Tibial nerve (tissue), 4 donors: ENCODE measurements around the gene FBXO2. TPM values are rescaled to one million over a fixed set of nuclear protein-coding genes. Genes with fewer than 3 reads are reported as not detected.
A peak's percentile ranks its signal among the peaks of the same experiment; 100 is the strongest.

Source experiments
- DNase-seq, 2 donors: peaks; one replicate each; pipeline ENCODE4 v3.0.0-alpha.2; 2019; ENCODE audit warnings: low spot score in 2 of 2
- H3K27ac ChIP-seq, 4 donors: fragments of 200-600 bp; sonication (generic) in 3 of 4; one replicate each; pipeline ENCODE4 v1.5.1; 2017 to 2019; ENCODE audit warnings: mild to moderate bottlenecking in 1 of 4
- H3K27me3 ChIP-seq, 2 donors: fragments of 200-600 bp; sonication (generic) in 1 of 2; one replicate each; pipeline versions ENCODE4 v1.5.1 to v1.6.0; 2017 to 2019
- H3K36me3 ChIP-seq, 3 donors: fragments of 200-600 bp; sonication (generic); one replicate each; pipeline ENCODE4 v1.5.1; 2018 to 2019
- H3K4me1 ChIP-seq, 4 donors: fragments of 200-600 bp; sonication (generic) in 3 of 4; one replicate each; pipeline ENCODE4 v1.5.1; 2017 to 2019
- H3K4me3 ChIP-seq, 4 donors: fragments of 200-600 bp; sonication (generic) in 3 of 4; one replicate each; pipeline ENCODE4 v1.5.1; 2017 to 2019; ENCODE audit warnings: mild to moderate bottlenecking in 1 of 4, moderate library complexity in 1 of 4
- H3K9me3 ChIP-seq, 4 donors: fragments of 200-600 bp; sonication (generic) in 3 of 4; one replicate each; pipeline ENCODE4 v1.5.1; 2017 to 2019
- CTCF ChIP-seq, 5 experiments: fragments of 200-600 bp in 3 of 5; fragments of 450-650 bp in 2 of 5; sonication (generic) in 3 of 5; IDR thresholded peaks; one replicate each; pipeline ENCODE4 v1.5.1; 2016 to 2019; ENCODE audit warnings: antibody characterized with exemption in 5 of 5, mild to moderate bottlenecking in 3 of 5, moderate library complexity in 2 of 5
- EP300 ChIP-seq, 2 donors: sonication (generic); formaldehyde crosslinking; IDR thresholded peaks; one replicate each; pipeline ENCODE4 v1.6.1; 2017; ENCODE audit warnings: antibody characterized with exemption in 2 of 2, mild to moderate bottlenecking in 1 of 2
- POLR2A ChIP-seq, 2 donors: fragments of 450-650 bp; IDR thresholded peaks; one replicate each; pipeline ENCODE4 v1.6.1; 2017; ENCODE audit warnings: antibody characterized with exemption in 2 of 2, mild to moderate bottlenecking in 2 of 2, moderate library complexity in 2 of 2
- WGBS, 2 donors: methylation state at CpG; one replicate each; pipeline ENCODE4 v1.1.5; 2018; 5-methylcytosine and 5-hydroxymethylcytosine counted together
- total RNA-seq, 4 donors: library from RNA; depleted of rRNA; stranded (reverse); fragments of >200 nt; gene quantifications; one replicate each; pipeline ENCODE4 v1.1.0, GENCODE V29; 2016

The FBXO2 gene
- total RNA-seq, 4 donors from 2014 or later: 7.5 to 21.0 (median 15.6) TPM

DNA sequence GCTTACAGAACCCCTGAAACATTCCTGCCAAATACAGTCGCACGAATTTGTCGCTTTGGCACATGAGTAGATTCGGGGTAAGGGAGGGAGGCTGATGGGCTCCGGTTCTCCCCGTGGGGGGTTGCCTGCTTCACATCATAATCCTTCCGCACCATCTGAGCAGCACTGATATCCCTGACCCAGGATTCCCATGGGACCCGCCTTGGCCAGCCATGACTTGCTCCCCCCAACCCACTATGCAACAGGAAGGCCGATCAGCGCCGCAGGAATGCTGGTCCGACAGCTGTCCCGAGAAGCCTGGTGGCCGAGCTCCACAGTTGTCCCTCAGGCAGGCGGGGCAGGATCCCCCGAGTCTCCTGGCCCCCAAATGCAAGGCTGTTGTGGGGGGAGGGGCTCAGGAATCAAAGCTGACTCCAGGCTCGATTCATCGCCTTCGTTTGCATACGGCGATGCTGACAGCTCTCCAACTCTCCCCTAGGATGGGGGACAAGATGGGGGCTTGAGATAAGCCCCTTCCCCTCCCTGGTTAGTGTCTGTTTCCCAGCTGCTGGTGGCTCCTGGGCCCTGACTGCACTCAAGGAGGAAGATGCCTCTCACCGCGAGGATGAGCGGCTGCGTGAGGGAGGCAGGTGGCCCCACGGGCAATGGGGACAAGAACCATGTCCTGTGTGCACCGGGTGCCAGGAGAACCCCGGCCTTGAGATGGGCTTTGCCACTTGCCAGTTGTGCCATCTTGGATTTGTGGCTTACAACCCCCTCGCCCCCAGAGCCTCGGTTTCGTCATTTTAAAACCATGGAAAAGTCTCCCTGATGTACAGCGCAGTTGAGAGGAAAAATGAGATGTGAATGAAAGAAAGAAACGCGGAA lies 46.6 kb upstream of the FBXO2 start:
- Histone ChIP-seq H3K9me3 (no peaks in the 10 kb centered on the region), H3K27ac (peak overlapping the region in 3 of 4 donors; percentile 31 to 78 (median 52)), H3K4me3 (no peak overlapping the region), H3K27me3 (peaks cover 0 to 28% of the 10 kb centered on the region in 2 donors), H3K36me3 (no peaks in the 10 kb centered on the region), H3K4me1 (peaks cover 0 to 49% (median 3%) of the 10 kb centered on the region in 4 donors)
- DNase-seq: no peak
- TF ChIP-seq EP300 (IDR thresholded peaks at IDR 0.05) (no peak), POLR2A (IDR thresholded peaks at IDR 0.05) (no peak), CTCF (IDR thresholded peaks at IDR 0.05) (no peak)
- 55 to 61% methylated on average over 30 to 34 of the region's 34 CpGs for WGBS, 2 donors

DNA sequence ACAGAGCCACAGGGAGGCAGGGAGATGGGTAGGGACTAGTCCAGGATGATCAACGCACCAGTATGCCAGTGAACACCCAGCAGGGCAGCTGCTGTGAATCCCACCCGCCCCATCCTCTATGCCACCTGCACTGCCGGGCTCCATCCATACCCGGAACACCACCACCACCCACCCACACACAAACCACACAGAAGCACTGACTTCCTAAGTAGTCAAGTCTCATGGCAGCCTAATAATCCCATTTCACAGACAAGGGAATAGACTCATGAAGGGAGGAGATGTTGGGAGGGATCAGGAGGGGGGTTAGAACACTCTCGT lies 43.6 kb upstream of the FBXO2 start:
- WGBS, 2 donors: 79 to 84% methylated on average over 5 of the region's 5 CpGs
- peaks cover 0 to 22% of the 10 kb centered on the region in 2 donors for H3K27me3 ChIP-seq
- H3K9me3 ChIP-seq: no peaks in the 10 kb centered on the region
- H3K27ac ChIP-seq: no peak overlapping the region
- H3K36me3 ChIP-seq: no peaks in the 10 kb centered on the region
- TF ChIP-seq CTCF (IDR thresholded peaks at IDR 0.05) (no peak), EP300 (IDR thresholded peaks at IDR 0.05) (no peak), POLR2A (IDR thresholded peaks at IDR 0.05) (no peak)
- DNase-seq: no peak
- H3K4me1 ChIP-seq: peaks cover 0 to 22% (median 3%) of the 10 kb centered on the region in 4 donors
- H3K4me3 ChIP-seq: no peak overlapping the region

DNA sequence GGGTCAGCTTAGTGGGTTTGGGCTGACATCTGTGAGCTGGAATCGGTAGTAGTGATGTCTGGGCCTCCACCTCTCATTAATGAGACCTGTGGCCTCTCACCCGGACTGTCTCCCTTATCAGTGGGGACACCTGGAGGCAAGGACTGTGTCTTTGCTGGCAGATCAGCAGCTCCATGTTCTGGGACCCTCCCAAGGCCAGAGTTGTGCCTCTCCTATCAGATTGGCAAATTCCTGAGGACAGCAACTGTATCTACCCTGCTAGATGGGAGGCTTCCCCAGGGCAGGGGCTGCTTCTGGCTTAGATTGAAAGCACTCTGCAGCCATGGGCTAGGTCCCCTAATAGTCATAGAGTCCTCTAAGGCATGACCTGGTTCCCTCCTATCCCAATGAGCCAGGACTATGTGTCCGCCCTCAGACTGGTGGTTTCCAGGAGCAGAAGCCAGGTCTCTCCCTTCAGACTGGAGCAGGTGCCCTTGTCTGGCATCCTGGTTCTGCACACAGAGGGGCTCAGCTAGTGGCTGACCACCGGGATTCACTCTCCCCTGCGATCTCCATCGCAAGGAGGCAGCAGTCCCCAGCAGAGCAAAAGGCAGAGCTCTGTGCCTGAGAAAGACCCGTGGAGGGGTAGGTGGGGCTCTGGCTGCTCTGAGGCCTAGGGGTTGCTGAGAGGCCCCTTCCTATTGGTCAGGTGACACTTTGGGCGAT lies 43.1 kb upstream of the FBXO2 start:
- DNase-seq: no peak
- no peaks in the 10 kb centered on the region for H3K9me3 ChIP-seq
- H3K4me3 ChIP-seq: no peak overlapping the region
- peaks cover 0 to 21% (median 4%) of the 10 kb centered on the region in 4 donors for H3K4me1 ChIP-seq
- no peaks in the 10 kb centered on the region for H3K36me3 ChIP-seq
- WGBS, 2 donors: 61 to 69% methylated on average over 6 to 8 of the region's 8 CpGs
- H3K27me3 ChIP-seq: peaks cover 0 to 26% of the 10 kb centered on the region in 2 donors
- no peak overlapping the region for H3K27ac ChIP-seq
- TF ChIP-seq CTCF (IDR thresholded peaks at IDR 0.05) (no peak), EP300 (IDR thresholded peaks at IDR 0.05) (no peak)

GRCh38 chr1:11695861-11696260 lies 41.6 kb upstream of the FBXO2 start:
- peaks cover 0 to 25% of the 10 kb centered on the region in 2 donors for H3K27me3 ChIP-seq
- WGBS, 2 donors: 71 to 78% methylated on average over 6 of the region's 6 CpGs
- TF ChIP-seq CTCF (IDR thresholded peaks at IDR 0.05): no peak
- no peak for TF ChIP-seq EP300 (IDR thresholded peaks at IDR 0.05)
- no peak for TF ChIP-seq POLR2A (IDR thresholded peaks at IDR 0.05)

GRCh38 chr1:11693917-11694316 lies 39.7 kb upstream of the FBXO2 start:
- peaks cover 0 to 33% (median 19%) of the 10 kb centered on the region in 4 donors for H3K4me1 ChIP-seq
- no peak overlapping the region for H3K4me3 ChIP-seq
- no peaks in the 10 kb centered on the region for H3K9me3 ChIP-seq
- H3K27me3 ChIP-seq: peaks cover 0 to 38% of the 10 kb centered on the region in 2 donors
- no peak for DNase-seq
- no peak overlapping the region for H3K27ac ChIP-seq
- H3K36me3 ChIP-seq: no peaks in the 10 kb centered on the region
- TF ChIP-seq CTCF (IDR thresholded peaks at IDR 0.05): no peak
- no peak for TF ChIP-seq EP300 (IDR thresholded peaks at IDR 0.05)
- TF ChIP-seq POLR2A (IDR thresholded peaks at IDR 0.05): no peak
- WGBS, 2 donors: 63 to 67% methylated on average over 5 of the region's 5 CpGs

More at GRCh38 chr1:11695861-11696260, 41.6 kb upstream of the FBXO2 start:
- H3K36me3 ChIP-seq: no peaks in the 10 kb centered on the region
- H3K27ac ChIP-seq: no peak overlapping the region
- H3K9me3 ChIP-seq: no peaks in the 10 kb centered on the region
- H3K4me3 ChIP-seq: no peak overlapping the region
- DNase-seq: no peak
- H3K4me1 ChIP-seq: peaks cover 0 to 21% (median 14%) of the 10 kb centered on the region in 4 donors
